ENCODE data around the gene FCER2.

DNA sequence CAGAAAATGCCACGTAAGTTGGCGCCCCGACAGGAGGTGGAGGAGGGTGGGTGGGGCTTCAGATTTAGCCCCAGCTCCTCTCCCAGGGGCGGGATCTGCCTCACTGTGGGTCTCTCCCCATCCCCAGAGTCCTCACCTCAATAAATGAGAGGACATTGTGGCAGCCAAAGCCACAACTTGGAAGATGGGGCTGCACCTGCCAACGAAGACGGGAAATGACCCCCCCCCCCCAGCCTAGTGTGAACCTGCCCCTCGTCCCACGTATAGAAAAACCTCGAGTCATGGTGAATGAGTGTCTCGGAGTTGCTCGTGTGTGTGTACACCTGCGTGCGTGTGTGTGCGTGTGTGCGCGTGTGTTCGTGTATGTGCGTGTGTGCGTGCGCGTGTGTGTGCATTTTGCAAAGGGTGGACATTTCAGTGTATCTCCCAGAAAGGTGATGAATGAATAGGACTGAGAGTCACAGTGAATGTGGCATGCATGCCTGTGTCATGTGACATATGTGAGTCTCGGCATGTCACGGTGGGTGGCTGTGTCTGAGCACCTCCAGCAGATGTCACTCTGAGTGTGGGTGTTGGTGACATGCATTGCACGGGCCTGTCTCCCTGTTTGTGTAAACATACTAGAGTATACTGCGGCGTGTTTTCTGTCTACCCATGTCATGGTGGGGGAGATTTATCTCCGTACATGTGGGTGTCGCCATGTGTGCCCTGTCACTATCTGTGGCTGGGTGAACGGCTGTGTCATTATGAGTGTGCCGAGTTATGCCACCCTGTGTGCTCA, 22.8 kb downstream of the FCER2 start:
- TF ChIP-seq, protein P1, sequence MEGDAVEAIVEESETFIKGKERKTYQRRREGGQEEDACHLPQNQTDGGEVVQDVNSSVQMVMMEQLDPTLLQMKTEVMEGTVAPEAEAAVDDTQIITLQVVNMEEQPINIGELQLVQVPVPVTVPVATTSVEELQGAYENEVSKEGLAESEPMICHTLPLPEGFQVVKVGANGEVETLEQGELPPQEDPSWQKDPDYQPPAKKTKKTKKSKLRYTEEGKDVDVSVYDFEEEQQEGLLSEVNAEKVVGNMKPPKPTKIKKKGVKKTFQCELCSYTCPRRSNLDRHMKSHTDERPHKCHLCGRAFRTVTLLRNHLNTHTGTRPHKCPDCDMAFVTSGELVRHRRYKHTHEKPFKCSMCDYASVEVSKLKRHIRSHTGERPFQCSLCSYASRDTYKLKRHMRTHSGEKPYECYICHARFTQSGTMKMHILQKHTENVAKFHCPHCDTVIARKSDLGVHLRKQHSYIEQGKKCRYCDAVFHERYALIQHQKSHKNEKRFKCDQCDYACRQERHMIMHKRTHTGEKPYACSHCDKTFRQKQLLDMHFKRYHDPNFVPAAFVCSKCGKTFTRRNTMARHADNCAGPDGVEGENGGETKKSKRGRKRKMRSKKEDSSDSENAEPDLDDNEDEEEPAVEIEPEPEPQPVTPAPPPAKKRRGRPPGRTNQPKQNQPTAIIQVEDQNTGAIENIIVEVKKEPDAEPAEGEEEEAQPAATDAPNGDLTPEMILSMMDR (IDR thresholded peaks at IDR 0.05) = no peak
- TF ChIP-seq POLR2A (IDR thresholded peaks at IDR 0.05) = no peak

All from esophagus squamous epithelium (tissue), 4 donors.